ENCODE data around the gene CBX1. TPM values are rescaled to one million over a fixed set of nuclear protein-coding genes. Genes with fewer than 3 reads are reported as not detected.

The CBX1 gene
- total and polyA plus RNA-seq, 2 of the 8 experiments (the other 6 are each of a cell fraction or from before 2014, with no cell fraction given): 38.7 to 173 TPM

- TF ChIP-seq FOSL1 (IDR thresholded peaks at IDR 0.05; ENCODE audit: insufficient read depth, low read depth, low read length) (no peak), CBX8 (IDR thresholded peaks at IDR 0.05; ENCODE audit: borderline replicate concordance, low read depth, low read length) (no peak), ATF2 (IDR thresholded peaks at IDR 0.05; ENCODE audit: low read length) (no peak; the same call in 1 of the 2 replicates), KDM4A (IDR thresholded peaks at IDR 0.05; ENCODE audit: low read depth, low read length, severe bottlenecking) (no peak), ATF3 (IDR thresholded peaks at IDR 0.05; ENCODE audit: insufficient read depth, low read depth, low read length) (peak; percentile 46; the same call in 1 of the 2 replicates), TEAD4 (IDR thresholded peaks at IDR 0.05; ENCODE audit: low read depth, low read length) (no peak), CREB1 (IDR thresholded peaks at IDR 0.05) (peak; percentile 47; the same call in 1 of the 2 replicates)
Observed at GRCh38 chr17:48054238-48055185, 46.8 kb downstream of the CBX1 start (continued).
